ENCODE data around the gene B4GALT7. TPM values are rescaled to one million over a fixed set of nuclear protein-coding genes. Genes with fewer than 3 reads are reported as not detected.

The B4GALT7 gene, protein sequence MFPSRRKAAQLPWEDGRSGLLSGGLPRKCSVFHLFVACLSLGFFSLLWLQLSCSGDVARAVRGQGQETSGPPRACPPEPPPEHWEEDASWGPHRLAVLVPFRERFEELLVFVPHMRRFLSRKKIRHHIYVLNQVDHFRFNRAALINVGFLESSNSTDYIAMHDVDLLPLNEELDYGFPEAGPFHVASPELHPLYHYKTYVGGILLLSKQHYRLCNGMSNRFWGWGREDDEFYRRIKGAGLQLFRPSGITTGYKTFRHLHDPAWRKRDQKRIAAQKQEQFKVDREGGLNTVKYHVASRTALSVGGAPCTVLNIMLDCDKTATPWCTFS
- 11.6 to 29.9 TPM (median 27.6 TPM) in 5 replicates for total RNA-seq (2022; extraction: Qiagen RNA extraction; ENCODE audit: low read depth)

GRCh38 chr5:177599731-177600507 lies at the start of gene B4GALT7:
Gene B4GALT7 (plus strand): TSS chr5:177600132. CDS start chr5:177600211, 79 bp downstream.

GRCh38 chr5:177554474-177555111 lies 45.3 kb upstream of the B4GALT7 start, which contains the start of gene FAM193B:
Gene FAM193B (minus strand): TSS chr5:177554563. CDS start chr5:177554458, 105 bp downstream.

DNA sequence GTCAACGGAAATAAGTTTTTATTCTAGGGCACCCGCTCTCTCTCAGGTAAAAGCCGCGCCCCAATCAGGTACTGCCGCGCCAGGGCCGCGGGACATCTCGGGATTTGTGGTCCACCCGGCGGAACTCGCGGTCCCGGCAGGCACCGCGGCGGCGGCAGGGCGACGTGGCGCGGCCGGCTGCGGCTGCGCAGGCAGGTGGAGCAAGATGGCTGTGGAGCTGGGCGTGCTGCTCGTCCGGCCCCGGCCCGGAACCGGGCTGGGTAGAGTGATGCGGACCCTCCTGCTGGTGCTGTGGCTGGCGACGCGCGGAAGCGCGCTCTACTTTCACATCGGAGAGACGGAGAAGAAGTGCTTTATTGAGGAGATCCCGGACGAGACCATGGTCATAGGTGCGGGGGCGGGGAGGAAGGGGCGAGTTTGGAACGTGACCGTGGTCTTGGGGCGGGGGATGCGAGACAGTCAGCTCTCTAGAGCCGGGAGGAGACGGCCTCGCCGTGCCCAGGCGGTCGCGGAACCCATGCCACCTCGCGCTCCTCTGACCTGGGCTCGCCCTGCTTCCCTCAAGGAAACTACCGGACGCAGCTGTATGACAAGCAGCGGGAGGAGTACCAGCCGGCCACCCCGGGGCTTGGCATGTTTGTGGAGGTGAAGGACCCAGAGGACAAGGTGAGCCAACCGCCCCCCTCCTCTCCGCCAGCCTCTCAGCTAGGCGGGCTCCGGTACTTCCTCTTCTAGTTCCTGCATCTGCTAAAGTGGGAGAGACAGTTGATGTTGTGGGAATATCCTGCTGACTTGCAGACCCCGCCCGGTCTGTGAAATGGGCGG lies 7.7 kb upstream of the B4GALT7 start, which contains the start of gene TMED9:
Gene TMED9, plus strand, starts transcription at position 194 of the 825 bp plus-strand sequence. Its CDS starts 12 bp downstream, at position 206.

Other genes starting within 250 kb of the B4GALT7 start
- gene LMAN2, start 248.5 kb upstream of the B4GALT7 start, total RNA-seq (2022; extraction: Qiagen RNA extraction; ENCODE audit: low read depth), result 160 to 242 TPM (median 196 TPM) in 5 replicates
- gene RGS14, start 242.2 kb upstream of the B4GALT7 start, total RNA-seq (2022; extraction: Qiagen RNA extraction; ENCODE audit: low read depth), result 4.3 to 6.5 TPM (median 5.0 TPM) in 5 replicates
- gene SLC34A1, start 215.7 kb upstream of the B4GALT7 start, total RNA-seq (2022; extraction: Qiagen RNA extraction; ENCODE audit: low read depth), result not detected in 5 replicates
- not detected in 5 replicates for gene PFN3, start 199.5 kb upstream of the B4GALT7 start, total RNA-seq (2022; extraction: Qiagen RNA extraction; ENCODE audit: low read depth)
- 11.6 to 25.9 TPM (median 23.8 TPM) in 5 replicates for gene F12, start 190.6 kb upstream of the B4GALT7 start, total RNA-seq (2022; extraction: Qiagen RNA extraction; ENCODE audit: low read depth)
- gene GRK6, start 173.5 kb upstream of the B4GALT7 start, total RNA-seq (2022; extraction: Qiagen RNA extraction; ENCODE audit: low read depth), result 19.0 to 28.3 TPM (median 25.2 TPM) in 5 replicates
- gene PRR7, start 153.3 kb upstream of the B4GALT7 start, total RNA-seq (2022; extraction: Qiagen RNA extraction; ENCODE audit: low read depth), result 12.4 to 41.6 TPM (median 34.4 TPM) in 5 replicates
- gene DBN1, start 126.5 kb upstream of the B4GALT7 start, total RNA-seq (2022; extraction: Qiagen RNA extraction; ENCODE audit: low read depth), result 44.4 to 81.4 TPM (median 67.6 TPM) in 5 replicates
- gene PDLIM7, start 102.5 kb upstream of the B4GALT7 start, total RNA-seq (2022; extraction: Qiagen RNA extraction; ENCODE audit: low read depth), result 65.0 to 100 TPM (median 76.8 TPM) in 5 replicates
- 1.6 to 5.5 TPM (median 4.2 TPM) in 5 replicates for gene DOK3, start 90.3 kb upstream of the B4GALT7 start, total RNA-seq (2022; extraction: Qiagen RNA extraction; ENCODE audit: low read depth)
- 89.5 to 135 TPM (median 113 TPM) in 5 replicates for gene DDX41, start 83.2 kb upstream of the B4GALT7 start, total RNA-seq (2022; extraction: Qiagen RNA extraction; ENCODE audit: low read depth)
- gene FAM193B, start 45.6 kb upstream of the B4GALT7 start, total RNA-seq (2022; extraction: Qiagen RNA extraction; ENCODE audit: low read depth), result 16.2 to 38.0 TPM (median 33.9 TPM) in 5 replicates
- gene TMED9, start 7.9 kb upstream of the B4GALT7 start, total RNA-seq (2022; extraction: Qiagen RNA extraction; ENCODE audit: low read depth), result 267 to 288 TPM (median 273 TPM) in 5 replicates
- gene FAM153A, start 182.8 kb downstream of the B4GALT7 start, total RNA-seq (2022; extraction: Qiagen RNA extraction; ENCODE audit: low read depth), result not detected in 5 replicates

Measured in A549 treated with ZK216348 at 1 μM for 4 hours (cell line).